Measurements from ENCODE around the gene KLF11.

DNA sequence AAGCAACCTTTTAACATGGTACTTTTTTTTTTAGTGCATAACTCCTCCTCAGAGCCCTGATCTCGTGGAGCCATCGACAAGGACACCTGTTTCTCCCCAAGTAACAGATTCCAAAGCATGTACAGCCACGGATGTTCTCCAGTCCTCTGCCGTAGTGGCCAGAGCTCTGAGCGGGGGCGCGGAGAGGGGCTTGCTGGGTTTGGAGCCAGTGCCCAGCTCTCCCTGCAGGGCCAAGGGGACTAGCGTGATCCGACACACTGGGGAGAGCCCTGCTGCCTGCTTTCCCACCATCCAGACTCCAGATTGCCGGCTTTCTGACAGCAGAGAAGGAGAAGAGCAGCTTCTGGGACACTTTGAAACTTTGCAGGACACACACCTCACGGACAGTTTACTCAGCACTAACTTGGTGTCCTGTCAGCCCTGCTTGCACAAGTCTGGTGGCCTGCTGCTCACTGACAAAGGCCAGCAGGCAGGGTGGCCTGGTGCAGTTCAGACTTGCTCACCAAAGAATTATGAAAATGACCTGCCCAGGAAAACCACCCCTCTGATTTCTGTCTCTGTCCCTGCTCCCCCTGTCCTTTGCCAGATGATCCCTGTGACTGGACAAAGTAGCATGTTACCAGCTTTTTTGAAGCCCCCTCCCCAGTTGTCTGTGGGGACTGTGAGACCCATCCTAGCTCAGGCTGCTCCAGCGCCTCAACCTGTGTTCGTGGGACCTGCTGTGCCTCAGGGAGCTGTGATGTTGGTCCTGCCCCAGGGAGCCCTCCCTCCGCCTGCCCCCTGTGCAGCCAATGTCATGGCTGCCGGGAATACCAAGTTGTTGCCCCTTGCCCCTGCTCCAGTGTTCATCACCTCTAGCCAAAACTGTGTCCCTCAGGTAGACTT lies 4.5 kb downstream of the KLF11 start:
- TF ChIP-seq, protein P1, sequence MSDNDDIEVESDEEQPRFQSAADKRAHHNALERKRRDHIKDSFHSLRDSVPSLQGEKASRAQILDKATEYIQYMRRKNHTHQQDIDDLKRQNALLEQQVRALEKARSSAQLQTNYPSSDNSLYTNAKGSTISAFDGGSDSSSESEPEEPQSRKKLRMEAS (IDR thresholded peaks at IDR 0.05) = no peak
- TF ChIP-seq RAD21 (IDR thresholded peaks at IDR 0.05 in 1 of 2, conservative IDR thresholded peaks at IDR 0.05 in 1 of 2; ENCODE audit: low read depth in 2 of 2, low read length in 2 of 2) (no peak), EZH2 (IDR thresholded peaks at IDR 0.05; ENCODE audit: low read depth, low read length, severe bottlenecking) (no peak), POLR2A (IDR thresholded peaks at IDR 0.05; ENCODE audit: control extremely low read depth in 1 of 2, low read depth in 2 of 2, low read length in 2 of 2) (no peak), JUN (IDR thresholded peaks at IDR 0.05; ENCODE audit: low read depth, low read length) (no peak), NRF1 (IDR thresholded peaks at IDR 0.05; ENCODE audit: low read depth, low read length) (no peak), ZNF274 (IDR thresholded peaks at IDR 0.05; ENCODE audit: borderline replicate concordance, extremely low read depth, low read length) (no peak), YY1 (IDR thresholded peaks at IDR 0.05; ENCODE audit: low read depth, low read length) (no peak), SP1 (IDR thresholded peaks at IDR 0.05; ENCODE audit: low read depth, low read length) (no peak)
- TF ChIP-seq, protein P2, sequence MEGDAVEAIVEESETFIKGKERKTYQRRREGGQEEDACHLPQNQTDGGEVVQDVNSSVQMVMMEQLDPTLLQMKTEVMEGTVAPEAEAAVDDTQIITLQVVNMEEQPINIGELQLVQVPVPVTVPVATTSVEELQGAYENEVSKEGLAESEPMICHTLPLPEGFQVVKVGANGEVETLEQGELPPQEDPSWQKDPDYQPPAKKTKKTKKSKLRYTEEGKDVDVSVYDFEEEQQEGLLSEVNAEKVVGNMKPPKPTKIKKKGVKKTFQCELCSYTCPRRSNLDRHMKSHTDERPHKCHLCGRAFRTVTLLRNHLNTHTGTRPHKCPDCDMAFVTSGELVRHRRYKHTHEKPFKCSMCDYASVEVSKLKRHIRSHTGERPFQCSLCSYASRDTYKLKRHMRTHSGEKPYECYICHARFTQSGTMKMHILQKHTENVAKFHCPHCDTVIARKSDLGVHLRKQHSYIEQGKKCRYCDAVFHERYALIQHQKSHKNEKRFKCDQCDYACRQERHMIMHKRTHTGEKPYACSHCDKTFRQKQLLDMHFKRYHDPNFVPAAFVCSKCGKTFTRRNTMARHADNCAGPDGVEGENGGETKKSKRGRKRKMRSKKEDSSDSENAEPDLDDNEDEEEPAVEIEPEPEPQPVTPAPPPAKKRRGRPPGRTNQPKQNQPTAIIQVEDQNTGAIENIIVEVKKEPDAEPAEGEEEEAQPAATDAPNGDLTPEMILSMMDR (IDR thresholded peaks at IDR 0.05; ENCODE audit: control extremely low read depth in 1 of 3, insufficient read depth in 1 of 3, low read depth in 1 of 3, low read length in 3 of 3) = no peak
